DMS 273 (cell line): ENCODE data around the gene MPC1.
"Not testable (repeated sequence)": the region's sequence is repeated elsewhere in the genome, so short reads cannot be mapped to it uniquely, and the experiment has no call there.

Source experiments
- DNase-seq: peaks from one replicate; lab custom pipeline; 2025; ENCODE audit not compliant: unreplicated experiment; lab: John Stamatoyannopoulos, UW

The MPC1 gene

DNA sequence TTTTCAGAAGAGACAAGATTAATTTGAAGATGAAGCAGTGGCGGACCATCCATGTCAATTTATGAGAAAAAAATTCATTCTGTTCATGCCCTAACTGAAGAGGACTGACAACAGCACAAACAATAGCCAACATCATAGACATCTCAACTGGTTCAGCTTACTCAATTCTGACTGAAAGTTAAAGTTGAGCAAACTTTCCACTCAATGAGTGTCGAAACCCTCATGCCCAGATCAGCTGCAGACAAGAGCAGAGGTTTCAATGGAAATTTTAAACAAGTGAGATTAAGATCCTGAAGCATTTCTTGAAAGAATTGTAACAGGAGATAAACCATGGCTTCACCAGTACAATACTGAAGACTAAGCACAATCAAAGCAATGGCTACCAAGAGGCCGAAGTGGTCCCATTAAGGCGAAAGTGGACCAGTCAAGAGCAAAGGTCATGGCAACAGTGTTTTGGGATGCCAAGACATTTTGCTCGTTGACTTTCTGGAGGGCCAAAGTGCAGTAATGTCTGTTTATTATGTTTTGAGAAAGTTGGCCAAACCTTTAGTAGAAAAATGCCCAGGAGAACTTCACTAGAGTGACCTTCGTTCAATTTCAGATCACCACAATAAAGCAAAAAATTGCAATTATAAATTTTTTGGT is 34.3 kb downstream of the MPC1 start:
- no peak for DNase-seq

DNA sequence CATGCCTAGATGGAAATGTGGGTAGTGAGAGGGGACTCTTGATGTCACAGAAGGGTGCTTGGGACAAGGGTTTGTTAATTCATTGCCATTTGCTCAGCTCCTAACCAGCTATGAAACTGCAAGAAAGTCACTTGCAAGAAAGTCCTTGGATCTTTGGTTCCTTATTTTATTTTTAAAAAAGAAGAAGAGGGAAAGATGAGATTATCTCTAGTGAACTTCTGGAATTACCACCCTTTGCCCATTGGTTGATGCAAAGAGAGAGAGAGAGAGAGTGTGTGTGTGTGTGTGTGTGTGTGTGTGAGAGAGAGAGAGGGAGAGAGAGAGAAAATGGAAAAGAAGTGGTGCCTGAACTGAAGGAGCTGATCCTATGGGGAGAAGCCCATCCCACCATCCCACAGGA is 35.8 kb downstream of the MPC1 start:
- no peak for DNase-seq

DNA sequence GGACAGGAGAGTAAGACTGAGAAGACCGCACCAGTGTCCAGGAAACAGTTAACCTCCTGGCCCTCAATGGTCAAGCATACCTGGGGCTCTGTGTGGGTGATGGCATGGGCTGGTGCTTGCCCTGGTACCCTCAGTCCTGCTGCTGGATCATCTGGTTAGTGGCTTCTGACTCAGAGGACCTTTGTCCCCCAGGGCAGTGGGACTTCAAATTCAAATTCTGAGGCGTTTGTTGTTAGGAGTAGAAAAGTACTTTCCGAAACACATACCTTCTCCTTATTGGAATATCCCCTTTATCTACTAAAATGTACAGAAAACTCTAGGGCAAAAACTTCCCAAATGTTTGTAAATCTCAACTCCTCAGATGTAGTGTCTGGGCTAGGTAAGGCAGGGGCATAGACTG is 36.3 kb downstream of the MPC1 start:
- no peak for DNase-seq

DNA sequence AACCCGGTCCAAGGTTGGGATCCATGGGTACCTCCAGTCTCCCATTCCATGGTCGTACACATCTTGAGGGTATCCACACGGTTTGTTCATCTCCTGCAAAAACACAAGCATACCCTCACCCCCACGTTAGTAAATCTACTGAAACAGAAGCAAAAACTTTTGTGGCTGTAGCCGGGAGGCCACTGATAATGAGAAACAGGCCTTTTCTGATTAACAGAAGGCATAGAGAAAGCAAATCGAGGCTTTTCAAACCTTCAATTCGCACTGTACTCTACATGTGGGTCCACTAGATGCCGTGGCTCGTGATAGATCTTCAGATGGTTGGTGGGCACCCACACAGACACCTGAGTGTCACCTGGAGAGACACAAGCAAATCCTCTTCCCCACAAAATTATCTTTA is 37.1 kb downstream of the MPC1 start:
- DNase-seq = not testable (repeated sequence)

- peak; percentile 21 for DNase-seq
Measured at GRCh38 chr6:166344921-166345320, 37.8 kb downstream of the MPC1 start.

GRCh38 chr6:166344240-166344639 is 38.5 kb downstream of the MPC1 start:
- DNase-seq = no peak

DNA sequence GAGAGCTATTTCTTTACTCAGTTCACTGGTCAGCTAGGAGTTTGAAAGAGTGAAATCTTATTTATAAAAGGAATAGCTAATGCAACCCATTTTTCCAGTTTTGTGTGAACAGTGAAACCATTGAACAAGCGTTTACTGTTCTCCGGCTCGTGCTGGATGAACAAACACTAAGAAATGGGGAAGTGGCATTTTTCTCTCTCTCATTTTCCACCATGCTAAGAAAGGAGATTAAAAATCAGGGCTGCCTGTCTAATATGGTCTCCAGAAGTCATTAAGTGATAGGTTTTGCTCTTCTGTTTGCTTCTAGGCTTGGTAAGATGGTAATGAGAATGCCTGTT is 39.6 kb downstream of the MPC1 start:
- no peak for DNase-seq

DNA sequence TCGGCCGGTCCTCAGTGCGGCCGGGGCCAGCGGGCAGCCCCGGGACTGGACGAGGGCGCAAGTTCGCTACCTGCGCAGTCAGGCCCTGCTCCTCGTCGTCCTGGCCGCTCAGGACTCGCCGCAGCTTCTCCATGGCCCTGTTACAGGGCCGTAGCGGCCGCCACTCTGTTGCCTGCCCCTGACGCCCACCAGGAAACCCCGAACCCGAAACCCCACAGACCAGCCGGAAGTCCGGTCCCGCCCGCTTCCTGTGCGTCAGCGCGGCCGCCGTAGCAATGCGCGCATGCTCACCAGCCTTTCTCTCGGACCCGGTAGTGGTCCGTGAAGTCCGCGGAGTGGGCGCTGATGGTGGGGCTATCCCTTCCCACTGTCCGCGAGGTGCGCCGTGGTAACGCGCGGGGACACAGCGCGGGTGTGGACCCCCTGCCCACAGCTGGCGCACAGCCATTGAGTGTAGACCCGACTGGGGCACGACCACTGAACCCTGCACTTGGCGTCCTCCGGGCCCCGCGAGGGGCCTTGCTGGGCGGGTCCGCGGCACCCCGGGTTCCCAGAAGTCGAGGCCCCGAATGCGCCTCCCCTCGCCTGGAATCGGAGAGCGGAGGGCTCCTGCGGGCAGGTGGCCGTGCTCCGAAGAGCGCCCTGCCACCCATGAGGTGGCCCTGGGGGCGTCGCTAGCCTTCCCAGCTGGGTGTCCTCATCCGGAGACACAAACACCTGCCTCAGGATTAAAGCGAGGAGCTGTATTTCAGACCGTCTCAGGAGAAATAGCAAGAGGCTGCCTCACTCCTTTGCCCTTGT is 40.2 kb downstream of the MPC1 start, which contains the start of gene SFT2D1:
Gene SFT2D1 (minus strand): TSS at position 197 of the 801 bp plus-strand sequence. CDS start 64 bp downstream, at position 133.
- DNase-seq = peak; percentile 92

DNA sequence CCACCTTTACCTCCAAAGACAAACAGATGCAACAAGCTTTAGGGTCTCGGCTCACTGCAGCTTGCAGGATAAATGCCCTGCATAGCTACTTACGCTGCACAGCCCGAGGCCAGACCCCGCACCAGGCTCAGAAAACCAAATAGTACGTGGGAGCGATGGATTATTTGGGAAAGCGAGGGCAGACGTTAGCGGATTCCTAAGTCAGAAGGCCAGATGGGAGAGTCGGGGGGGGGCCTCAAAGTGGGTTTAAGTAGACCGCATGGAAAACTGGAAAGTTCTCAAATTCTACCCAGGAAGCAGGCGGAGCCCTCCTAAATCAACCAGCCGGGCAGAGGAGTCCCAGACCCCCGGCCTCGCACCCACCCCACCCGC is 40.8 kb downstream of the MPC1 start:
- DNase-seq = peak; percentile 68

DNA sequence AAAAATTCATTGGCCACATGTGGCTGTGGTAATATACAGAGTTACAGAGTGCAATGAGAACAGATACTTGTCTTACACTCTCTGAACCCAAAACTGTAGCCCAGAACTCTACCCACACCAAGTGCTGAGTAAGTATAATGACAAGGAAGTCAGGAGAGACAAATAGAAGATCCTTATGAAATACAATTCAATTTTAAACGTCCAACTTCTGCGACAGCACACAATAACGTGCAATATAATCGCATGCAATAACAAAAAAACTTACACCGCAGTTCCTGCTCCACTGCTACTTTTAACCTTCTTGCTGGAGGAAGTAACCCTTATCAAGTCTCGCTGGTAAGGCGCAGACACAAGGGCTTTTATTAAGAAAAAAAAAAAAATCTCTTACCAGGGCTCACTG is 41.3 kb downstream of the MPC1 start:
- no peak for DNase-seq

DNA sequence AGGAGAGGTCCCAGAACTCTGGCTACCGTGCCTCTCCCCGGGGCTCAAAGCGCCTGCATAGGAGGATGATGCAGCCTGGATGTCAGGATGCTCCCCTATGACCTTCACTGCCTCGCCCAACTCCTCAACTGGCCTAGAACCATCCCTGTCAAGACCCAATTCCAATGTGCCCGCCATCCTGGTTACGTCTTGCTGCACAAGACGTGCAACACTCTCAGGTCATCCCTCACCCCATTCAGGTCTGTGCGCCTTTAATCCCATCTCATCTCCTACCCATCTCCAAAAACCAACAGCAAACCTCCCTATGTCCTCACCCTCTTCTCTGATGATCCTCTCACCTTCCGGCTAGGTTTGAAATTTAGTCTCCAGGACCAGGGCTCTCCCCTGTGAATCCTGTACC is 43.9 kb downstream of the MPC1 start:
- no peak for DNase-seq

- DNase-seq = no peak
Measured at GRCh38 chr6:166336847-166337246, 45.9 kb downstream of the MPC1 start.

DNA sequence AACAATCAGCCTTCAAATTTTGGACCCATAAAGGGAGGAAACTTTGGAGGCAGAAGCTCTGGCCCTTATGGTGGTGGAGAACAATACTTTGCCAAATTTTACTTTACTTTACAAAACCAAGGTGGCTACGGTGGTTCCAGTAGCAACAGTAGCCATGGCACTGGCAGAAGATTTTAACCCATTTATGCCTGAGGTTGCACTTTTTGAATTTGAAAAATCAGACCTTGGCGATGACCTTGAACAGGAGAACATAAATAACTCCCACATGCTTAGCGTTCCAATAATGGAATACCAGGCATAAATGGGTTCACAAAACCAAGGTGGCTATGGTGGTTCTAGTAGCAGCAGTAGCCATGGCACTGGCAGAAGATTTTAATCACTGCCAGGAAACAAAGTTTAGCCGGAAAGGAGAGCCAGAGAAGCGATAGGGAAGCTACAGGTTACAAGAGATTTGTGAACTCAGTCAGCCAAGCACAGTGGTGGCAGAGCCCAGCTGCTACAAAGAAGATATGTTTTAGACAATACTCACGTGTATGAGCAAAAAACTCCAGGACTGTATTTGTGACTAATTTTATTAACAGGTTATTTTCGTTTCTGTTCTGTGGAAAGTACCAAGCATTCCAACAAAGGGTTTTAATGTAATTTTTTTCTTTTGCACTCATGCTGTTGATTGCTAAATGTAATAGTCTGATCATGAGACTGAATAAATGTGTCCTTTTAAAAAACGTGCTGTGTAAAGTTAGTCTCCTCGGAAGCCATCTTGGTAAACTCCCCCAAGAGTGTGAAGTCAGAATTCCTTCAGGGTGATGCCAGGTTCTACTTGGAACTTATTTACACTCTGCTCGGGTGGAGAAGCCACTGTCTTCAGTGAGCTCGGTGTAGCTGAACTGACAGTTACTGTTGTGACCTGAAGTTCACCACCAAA is 47.1 kb downstream of the MPC1 start:
- no peak for DNase-seq

DNA sequence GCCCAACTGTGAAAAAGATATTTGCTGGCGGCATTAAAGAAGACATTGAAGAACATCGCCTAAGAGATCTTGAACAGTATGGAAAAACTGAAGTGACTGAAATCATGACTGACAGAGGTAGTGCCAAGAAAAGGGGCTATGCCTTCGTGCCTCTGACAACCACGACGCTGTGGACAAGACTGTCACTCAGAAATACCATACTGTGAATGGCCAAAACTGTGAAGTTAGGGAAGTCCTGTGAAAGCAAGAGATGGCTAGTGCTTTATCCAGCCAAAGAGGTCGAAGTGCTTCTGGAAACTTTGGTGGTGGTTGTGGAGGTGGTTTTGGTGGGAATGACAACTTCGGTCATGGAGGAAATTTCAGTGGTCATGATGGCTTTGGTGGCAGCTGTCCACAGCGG is 47.9 kb downstream of the MPC1 start:
- DNase-seq = no peak

DNA sequence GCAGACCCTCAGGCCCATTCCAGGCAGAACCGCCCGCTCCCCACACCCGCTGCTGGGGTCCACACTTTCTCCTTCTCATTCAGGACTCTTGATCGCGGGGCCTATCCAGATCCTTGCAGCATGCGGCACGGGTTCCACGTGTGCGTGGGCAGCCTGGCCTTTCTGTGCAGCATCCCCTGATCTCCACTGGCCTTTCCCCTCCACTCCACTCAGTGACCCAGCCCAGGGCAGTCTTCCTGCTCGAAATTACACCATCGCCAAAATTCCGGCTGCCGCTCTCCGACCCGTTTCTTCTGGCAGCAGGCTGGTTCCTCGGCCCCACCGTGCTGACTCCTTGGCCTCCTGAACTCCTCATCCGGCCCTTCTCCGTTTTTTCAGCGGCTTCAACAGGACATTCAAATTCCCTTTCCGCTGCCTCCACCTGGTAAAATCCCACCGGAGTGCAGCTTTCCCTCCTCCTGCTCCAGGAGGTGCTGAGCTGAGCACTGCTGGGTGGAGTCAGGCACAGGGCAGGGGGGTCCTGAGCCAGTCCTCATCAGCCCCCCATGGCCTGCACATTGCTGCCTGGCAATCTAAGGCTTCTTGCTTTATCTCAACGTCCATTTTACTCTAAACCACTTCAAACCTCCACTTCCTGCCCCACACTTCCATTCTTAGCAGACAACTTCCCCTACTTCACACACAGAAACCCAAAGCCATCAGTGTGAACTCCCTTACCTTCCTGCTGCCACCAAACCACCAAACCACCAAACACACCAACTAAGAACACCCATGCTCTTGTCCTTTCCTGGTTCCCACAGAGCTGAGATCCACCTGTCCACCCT is 49.4 kb downstream of the MPC1 start:
- DNase-seq = no peak

- no peak for DNase-seq
Measured at GRCh38 chr6:166331503-166332415, 51.0 kb downstream of the MPC1 start.

DNA sequence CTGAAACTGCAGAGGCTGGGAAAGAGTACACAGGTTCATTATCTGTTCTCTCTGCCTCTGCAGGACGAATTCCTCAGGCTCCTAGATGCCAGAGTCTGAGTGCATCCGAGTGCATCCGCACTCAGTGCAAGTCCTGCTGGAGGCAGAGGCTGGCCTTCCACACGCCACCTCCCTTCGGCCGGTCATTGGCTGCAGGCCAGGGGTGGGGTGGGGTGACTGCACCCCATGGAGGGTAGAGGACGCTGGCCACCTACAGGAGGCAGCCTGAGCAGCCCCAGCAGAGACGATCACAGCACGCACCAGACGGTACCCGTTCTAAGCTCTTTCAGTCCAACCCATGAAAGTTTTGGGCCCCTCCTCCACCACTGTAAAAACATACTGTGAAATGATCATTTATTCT is 52.1 kb downstream of the MPC1 start:
- no peak for DNase-seq

DNA sequence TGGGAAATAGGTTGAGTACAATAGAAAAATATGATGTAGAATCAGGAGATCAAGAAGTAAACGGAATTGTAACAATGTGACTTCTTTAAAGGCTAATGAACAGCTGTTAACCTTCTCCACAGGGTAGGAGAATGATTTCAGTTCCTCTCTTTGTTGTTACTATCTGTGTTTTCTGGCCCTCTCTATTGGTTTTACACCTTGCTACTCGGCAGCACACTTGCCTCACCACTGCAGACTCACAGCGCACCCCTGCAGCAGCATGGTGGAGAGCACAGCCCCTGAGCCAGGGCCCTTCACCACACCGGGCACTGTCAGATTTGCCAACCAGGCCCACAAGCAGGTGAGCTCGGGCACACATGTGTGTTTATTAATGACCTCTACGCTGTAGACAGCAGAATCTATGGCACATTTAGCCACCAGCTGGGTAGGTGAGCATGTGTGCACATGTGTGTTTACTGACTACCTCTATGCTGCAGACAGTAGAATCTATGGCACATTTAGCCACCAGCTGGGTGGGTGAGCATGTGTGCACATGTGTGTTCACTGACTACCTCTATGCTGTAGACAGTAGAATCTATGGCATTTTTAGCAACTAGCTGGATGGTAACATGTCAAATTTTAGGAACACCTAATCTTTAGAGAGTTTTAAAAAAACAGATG is 57.2 kb downstream of the MPC1 start:
- no peak for DNase-seq

GRCh38 chr6:166323395-166323794 is 59.3 kb downstream of the MPC1 start:
- no peak for DNase-seq
